Bronchial epithelial cell (primary cell): ENCODE results near the gene EYS. TPM values are rescaled to one million over a fixed set of nuclear protein-coding genes. Genes with fewer than 3 reads are reported as not detected.

Source experiments
- DNase-seq: peaks from one replicate; pipeline ENCODE4 v3.0.0-alpha.2; 2010; ENCODE audit warnings: low read depth
- FAIRE-seq: peaks from 2 replicates; lab custom pipeline; 2011; peaks lifted over from hg19 to GRCh38; lab: Jason Lieb, UNC
- H3K27me3 ChIP-seq: 2 replicates; pipeline ENCODE4 v1.5.1; 2011; ENCODE audit warnings: low read length; ENCODE audit not compliant: control insufficient read depth, insufficient read depth
- H3K36me3 ChIP-seq: 2 replicates; pipeline ENCODE4 v1.5.1; 2011; ENCODE audit warnings: low read length; ENCODE audit not compliant: control insufficient read depth, insufficient read depth
- H3K4me3 ChIP-seq: 2 replicates; pipeline ENCODE4 v1.5.1; 2011; ENCODE audit warnings: mild to moderate bottlenecking, low read depth, low read length, control low read depth
- CTCF ChIP-seq: IDR thresholded peaks from 2 replicates; pipeline ENCODE4 v1.5.1; 2011; ENCODE audit warnings: mild to moderate bottlenecking, moderate library complexity, low read length, control low read depth, inconsistent platforms; ENCODE audit not compliant: insufficient read depth, severe bottlenecking
- total RNA-seq: library from RNA; depleted of rRNA; stranded (reverse); fragments of >200 nt; gene quantifications from 2 replicates; pipeline ENCODE4 v1.2.1, GENCODE V29; 2014

The EYS gene
- total RNA-seq, 1 donor from 2014 or later = 0.53 TPM

DNA sequence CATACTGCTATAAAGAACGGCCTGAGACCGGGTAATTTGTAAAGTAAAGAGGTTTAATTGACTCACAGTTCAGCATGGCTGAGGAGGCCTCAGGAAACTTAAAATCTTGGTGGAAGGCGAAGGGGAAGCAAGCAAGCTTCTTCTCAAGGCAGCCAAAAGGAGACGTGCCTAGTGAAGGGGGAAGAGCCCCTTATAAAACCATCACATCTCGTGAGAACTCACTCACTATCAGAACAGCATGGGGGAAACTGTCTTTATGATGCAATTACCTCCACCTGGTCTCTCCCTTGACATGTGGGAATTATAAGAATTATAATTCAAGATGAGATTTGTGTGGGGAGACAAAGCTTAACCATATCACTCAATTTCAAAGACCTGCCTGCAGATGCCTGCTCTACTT lies 447.0 kb downstream of the EYS start:
- no peak for TF ChIP-seq CTCF
- Histone ChIP-seq H3K27me3 (no peaks in the 10 kb centered on the region), H3K4me3 (no peak overlapping the region), H3K36me3 (no peaks in the 10 kb centered on the region)
- DNase-seq (no peak), FAIRE-seq (no peak)

DNA sequence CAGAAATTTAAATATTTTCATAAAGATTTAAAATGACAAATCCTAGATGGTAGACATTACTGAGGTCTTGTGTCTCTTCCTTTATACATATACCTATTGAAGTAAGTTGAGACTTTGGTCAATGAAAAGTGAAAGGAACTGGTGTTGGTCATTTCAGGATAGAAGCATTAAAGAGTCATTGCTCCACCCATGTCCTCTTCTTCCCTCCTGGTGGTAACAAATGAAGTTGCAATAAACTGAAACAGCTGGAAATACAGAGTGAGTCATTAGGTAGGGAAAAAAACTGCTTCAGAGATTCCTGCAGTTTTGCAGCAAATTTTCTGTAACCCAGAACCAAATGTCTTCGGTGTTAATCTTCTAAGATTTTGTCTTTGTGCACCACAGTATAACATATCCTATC lies 448.0 kb downstream of the EYS start:
- no peak overlapping the region for H3K4me3 ChIP-seq
- no peaks in the 10 kb centered on the region for H3K36me3 ChIP-seq
- FAIRE-seq (no peak), DNase-seq (peak; percentile 7)
- H3K27me3 ChIP-seq = no peaks in the 10 kb centered on the region
- TF ChIP-seq CTCF = no peak

DNA sequence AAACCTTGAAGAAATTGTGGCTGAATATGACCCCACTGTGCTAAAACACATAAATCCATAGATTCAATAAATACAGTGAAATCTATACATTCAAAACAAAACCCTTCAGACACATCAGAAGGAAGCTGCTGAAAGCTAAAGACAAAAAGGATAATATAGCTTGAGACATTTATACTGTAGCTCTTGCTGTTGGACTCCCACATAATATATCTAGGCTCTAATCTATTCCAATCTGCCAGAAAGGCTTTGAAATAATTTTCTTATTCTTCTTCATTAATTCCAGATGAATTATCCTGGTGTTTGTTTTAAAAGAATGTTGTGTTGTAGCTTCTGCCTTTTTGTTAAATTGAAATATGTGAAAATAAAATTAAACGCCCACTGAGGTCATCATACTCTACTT lies 454.0 kb downstream of the EYS start:
- DNase-seq (no peak), FAIRE-seq (no peak)
- H3K36me3 ChIP-seq = no peaks in the 10 kb centered on the region
- no peaks in the 10 kb centered on the region for H3K27me3 ChIP-seq
- no peak for TF ChIP-seq CTCF
- no peak overlapping the region for H3K4me3 ChIP-seq

- no peak overlapping the region for H3K4me3 ChIP-seq
- TF ChIP-seq CTCF = no peak
- H3K36me3 ChIP-seq = no peaks in the 10 kb centered on the region
- no peak for FAIRE-seq
- no peaks in the 10 kb centered on the region for H3K27me3 ChIP-seq
- no peak for DNase-seq
Observed at GRCh38 chr6:65248101-65248610, 458.9 kb downstream of the EYS start.

DNA sequence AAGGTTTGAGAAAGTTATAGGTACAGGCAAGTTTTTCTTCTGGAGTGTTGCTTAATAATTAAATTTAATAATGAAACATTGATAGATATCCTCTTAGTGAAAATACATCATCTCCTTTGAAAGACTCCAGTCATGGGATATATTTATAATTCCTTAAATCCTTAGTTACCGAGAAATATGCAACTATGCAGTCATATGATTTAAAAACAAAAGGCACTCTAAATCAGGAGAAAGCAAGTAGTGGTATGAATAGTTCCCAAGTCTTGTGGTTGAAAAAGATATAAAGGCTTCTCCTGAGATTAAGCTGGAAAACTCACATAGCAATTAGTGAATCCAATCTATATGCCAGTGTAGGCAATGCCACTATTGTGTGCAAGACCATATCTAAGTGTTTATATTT lies 475.4 kb downstream of the EYS start:
- DNase-seq = no peak
- FAIRE-seq = no peak
- Histone ChIP-seq H3K27me3 (no peaks in the 10 kb centered on the region), H3K36me3 (no peaks in the 10 kb centered on the region), H3K4me3 (no peak overlapping the region)
- no peak for TF ChIP-seq CTCF

GRCh38 chr6:65229825-65230224 lies 477.2 kb downstream of the EYS start:
- no peak for TF ChIP-seq CTCF
- H3K27me3 ChIP-seq = no peaks in the 10 kb centered on the region
- DNase-seq = no peak
- no peak for FAIRE-seq
- no peaks in the 10 kb centered on the region for H3K36me3 ChIP-seq
- H3K4me3 ChIP-seq = no peak overlapping the region
